ENCODE results near the gene F2RL1.

F2RL1 gene

DNA sequence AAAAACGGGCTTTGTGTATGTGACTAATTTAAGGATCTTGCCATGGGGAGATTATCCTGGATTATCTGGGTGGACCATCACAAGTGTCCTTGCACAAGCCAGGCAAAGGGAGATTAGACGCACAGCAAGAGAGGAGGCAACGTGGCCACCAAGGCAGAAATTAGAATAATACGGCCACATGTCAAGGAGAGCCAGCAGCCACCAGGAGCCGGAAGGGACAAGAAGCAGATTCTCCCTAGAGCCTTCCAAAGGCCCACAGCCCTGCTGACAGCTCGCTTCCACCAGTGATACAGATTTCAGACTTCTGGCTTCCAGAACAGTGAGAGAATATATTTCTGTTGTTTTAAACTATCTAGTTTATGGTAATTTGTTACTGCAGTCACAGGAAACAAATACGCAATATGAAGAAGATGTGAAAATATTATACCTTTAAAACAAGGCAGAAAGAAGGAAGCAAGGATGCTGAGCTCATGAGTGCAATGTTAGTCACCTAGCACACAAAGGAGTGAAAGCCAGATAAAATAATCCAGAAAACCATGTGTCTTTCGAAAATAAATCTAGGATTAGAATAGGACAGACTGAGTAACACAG is 28.7 kb upstream of the F2RL1 start:
- no peaks in the 10 kb centered on the region for H3K9me3 ChIP-seq (ENCODE audit: low read length)
- H3K27me3 ChIP-seq (ENCODE audit: control insufficient read depth in 1 of 2, insufficient read depth in 2 of 2, low read length in 2 of 2): no peaks in the 10 kb centered on the region
- no peak overlapping the region for H3K9ac ChIP-seq (ENCODE audit: low read length)
- no peaks in the 10 kb centered on the region for H3K36me3 ChIP-seq (ENCODE audit: insufficient read depth, low read length)
- H3K4me3 ChIP-seq (ENCODE audit: low read depth in 1 of 2, low read length in 2 of 2): no peak overlapping the region
- no peak overlapping the region for H3K27ac ChIP-seq (ENCODE audit: low read depth, low read length)
- no peaks in the 10 kb centered on the region for H3K4me1 ChIP-seq (ENCODE audit: insufficient read depth, low read length)

DNA sequence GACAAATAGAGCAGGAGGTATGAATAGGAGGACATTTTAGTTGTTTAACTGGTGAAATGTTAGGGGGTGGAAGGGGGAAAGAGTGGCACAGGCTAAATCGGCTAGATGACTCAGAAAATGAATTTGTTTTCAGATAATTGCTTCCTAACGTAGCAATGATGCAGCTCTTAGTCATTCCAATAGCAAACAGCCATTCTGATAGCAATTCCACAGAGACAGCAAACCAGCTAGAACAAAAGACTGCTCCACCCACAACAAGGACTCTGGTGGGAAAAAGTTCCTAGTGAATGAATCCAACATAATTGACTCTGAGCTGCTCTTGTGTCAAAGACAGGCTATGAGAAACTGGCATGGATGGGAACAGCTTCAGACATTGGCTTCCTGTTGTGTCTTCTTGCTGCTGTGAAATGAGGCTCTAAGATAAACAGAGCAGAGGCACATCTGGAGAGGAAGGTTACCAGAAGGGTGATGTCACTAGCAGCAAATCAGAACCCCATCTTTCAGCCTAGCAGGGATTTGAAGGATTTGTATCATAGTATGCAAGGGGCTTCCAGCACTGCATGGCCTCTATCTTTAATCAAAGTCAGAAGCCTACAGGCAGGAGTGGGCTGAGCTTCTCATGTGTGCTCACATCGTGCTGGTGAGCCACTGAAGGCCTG is 28.1 kb upstream of the F2RL1 start:
- Histone ChIP-seq H3K9ac (ENCODE audit: low read length) (no peak overlapping the region), H3K4me3 (ENCODE audit: low read depth in 1 of 2, low read length in 2 of 2) (no peak overlapping the region), H3K36me3 (ENCODE audit: insufficient read depth, low read length) (no peaks in the 10 kb centered on the region), H3K4me1 (ENCODE audit: insufficient read depth, low read length) (no peaks in the 10 kb centered on the region), H3K9me3 (ENCODE audit: low read length) (no peaks in the 10 kb centered on the region), H3K27me3 (ENCODE audit: control insufficient read depth in 1 of 2, insufficient read depth in 2 of 2, low read length in 2 of 2) (no peaks in the 10 kb centered on the region), H3K27ac (ENCODE audit: low read depth, low read length) (no peak overlapping the region)

DNA sequence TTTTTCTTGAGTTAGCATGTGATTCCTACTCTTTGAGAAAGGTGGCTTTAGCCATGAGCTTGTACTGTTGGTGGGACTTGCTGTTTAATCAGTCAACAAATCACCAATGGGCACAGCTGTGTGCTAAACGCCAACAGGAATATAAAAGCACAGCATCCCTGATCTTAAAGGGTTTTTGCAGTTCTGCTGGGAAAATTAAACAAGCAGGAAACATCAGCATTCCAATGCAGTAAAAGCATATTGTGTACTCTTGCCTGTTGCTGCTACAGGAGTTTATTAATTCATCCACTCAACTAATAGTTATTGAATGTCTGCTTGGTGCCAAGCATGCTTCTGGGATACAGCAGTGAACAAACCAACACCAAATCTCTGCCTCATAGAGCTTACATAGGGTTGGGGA is 27.4 kb upstream of the F2RL1 start:
- Histone ChIP-seq H3K9me3 (ENCODE audit: low read length) (no peaks in the 10 kb centered on the region), H3K9ac (ENCODE audit: low read length) (no peak overlapping the region), H3K4me3 (ENCODE audit: low read depth in 1 of 2, low read length in 2 of 2) (no peak overlapping the region), H3K36me3 (ENCODE audit: insufficient read depth, low read length) (no peaks in the 10 kb centered on the region), H3K27ac (ENCODE audit: low read depth, low read length) (no peak overlapping the region), H3K4me1 (ENCODE audit: insufficient read depth, low read length) (no peaks in the 10 kb centered on the region), H3K27me3 (ENCODE audit: control insufficient read depth in 1 of 2, insufficient read depth in 2 of 2, low read length in 2 of 2) (no peaks in the 10 kb centered on the region)

DNA sequence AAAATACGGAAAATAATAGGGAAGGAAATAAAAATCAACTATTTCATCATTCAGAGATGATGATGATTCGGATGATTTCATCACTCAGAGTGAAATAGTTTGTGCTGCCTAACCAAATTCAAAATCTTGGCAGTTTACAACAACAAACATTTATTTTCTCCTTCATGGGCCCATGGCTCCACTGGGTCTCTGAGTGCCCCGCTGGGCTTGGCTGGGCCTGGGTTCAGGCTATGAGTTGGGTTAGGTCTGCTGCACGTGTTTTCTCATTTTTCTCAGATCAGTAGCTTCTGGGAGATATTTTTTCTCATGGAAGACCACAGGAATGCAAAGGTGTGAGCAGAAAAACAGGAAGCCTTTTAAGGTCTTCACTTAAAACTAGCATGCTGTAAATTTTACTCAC is 24.0 kb upstream of the F2RL1 start:
- Histone ChIP-seq H3K4me1 (ENCODE audit: insufficient read depth, low read length) (no peaks in the 10 kb centered on the region), H3K36me3 (ENCODE audit: insufficient read depth, low read length) (no peaks in the 10 kb centered on the region), H3K9me3 (ENCODE audit: low read length) (no peaks in the 10 kb centered on the region), H3K27me3 (ENCODE audit: control insufficient read depth in 1 of 2, insufficient read depth in 2 of 2, low read length in 2 of 2) (no peaks in the 10 kb centered on the region), H3K9ac (ENCODE audit: low read length) (no peak overlapping the region), H3K27ac (ENCODE audit: low read depth, low read length) (no peak overlapping the region), H3K4me3 (ENCODE audit: low read depth in 1 of 2, low read length in 2 of 2) (no peak overlapping the region)

DNA sequence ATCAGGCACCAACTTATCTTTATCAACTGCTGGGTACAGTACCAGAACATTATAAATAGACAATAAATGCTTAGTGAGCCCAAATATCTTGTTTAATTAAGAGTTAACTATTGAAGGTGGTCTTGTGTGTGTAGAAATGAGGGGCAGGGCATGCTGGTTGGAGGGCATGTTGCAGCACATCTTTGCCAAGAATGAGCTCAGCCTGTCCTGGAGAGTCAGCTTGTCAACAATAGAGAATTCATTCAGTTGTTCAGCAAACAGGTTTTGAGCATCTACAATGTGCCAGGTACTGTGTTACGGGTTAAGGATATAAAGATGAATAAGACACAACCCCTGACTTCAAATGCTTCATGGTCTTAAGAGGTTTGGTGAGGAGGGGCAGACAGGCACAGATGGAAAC is 19.2 kb upstream of the F2RL1 start:
- Histone ChIP-seq H3K36me3 (ENCODE audit: insufficient read depth, low read length) (no peaks in the 10 kb centered on the region), H3K27me3 (ENCODE audit: control insufficient read depth in 1 of 2, insufficient read depth in 2 of 2, low read length in 2 of 2) (no peaks in the 10 kb centered on the region), H3K4me3 (ENCODE audit: low read depth in 1 of 2, low read length in 2 of 2) (no peak overlapping the region), H3K4me1 (ENCODE audit: insufficient read depth, low read length) (no peaks in the 10 kb centered on the region), H3K9me3 (ENCODE audit: low read length) (no peaks in the 10 kb centered on the region), H3K9ac (ENCODE audit: low read length) (no peak overlapping the region), H3K27ac (ENCODE audit: low read depth, low read length) (no peak overlapping the region)

DNA sequence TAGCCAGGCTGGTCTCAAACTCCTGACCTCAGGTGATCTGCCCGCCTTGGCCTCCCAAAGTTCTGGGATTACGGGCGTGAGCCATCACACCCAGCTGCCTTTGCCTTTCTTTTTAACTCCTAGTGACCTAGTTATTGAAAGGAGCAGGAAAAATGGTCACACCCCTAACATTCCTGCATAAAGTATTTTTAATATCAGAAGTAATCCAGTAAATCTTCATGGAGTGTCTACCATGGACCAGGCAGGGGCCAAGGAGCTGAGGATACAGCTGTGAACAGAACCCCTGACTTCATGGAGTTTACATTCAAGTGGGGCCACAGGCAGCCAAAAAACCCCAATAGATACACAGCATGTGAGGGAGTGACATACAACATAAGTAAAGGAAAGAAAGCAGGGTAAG is 18.3 kb upstream of the F2RL1 start:
- no peak overlapping the region for H3K9ac ChIP-seq (ENCODE audit: low read length)
- no peaks in the 10 kb centered on the region for H3K36me3 ChIP-seq (ENCODE audit: insufficient read depth, low read length)
- no peaks in the 10 kb centered on the region for H3K27me3 ChIP-seq (ENCODE audit: control insufficient read depth in 1 of 2, insufficient read depth in 2 of 2, low read length in 2 of 2)
- H3K4me3 ChIP-seq (ENCODE audit: low read depth in 1 of 2, low read length in 2 of 2): no peak overlapping the region
- no peaks in the 10 kb centered on the region for H3K4me1 ChIP-seq (ENCODE audit: insufficient read depth, low read length)
- no peak overlapping the region for H3K27ac ChIP-seq (ENCODE audit: low read depth, low read length)
- no peaks in the 10 kb centered on the region for H3K9me3 ChIP-seq (ENCODE audit: low read length)

DNA sequence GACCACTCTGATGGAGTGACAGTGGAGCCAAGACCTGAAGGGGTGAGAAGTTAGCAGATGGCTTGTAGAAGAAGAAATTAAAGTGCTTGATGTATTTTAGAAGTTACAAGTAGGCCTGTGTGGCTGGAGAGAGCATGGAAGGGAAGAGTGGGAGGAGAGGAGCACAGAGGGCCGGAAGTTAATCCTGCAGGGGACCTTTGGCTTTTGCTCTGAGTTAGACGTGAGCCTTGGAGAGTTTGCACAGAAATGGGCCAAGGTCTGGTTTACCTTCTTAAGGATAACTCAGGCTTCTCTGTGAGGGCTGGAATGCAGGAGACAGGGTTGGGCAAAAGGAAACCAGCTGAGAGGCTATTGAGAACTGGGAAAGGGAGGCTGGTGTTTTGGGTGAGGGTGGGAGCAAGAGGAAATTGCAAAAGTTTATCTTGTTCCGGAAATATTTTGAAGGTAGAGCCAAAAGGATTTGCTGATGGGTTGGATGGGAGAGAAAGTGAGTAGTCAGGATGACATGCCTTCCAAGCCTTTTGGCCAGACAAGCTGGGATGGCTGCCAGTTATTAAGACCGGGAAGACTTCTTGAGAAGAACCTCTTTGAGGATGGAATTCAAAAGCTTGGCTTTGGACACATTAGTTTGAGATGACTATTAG is 17.5 kb upstream of the F2RL1 start:
- H3K9me3 ChIP-seq (ENCODE audit: low read length): no peaks in the 10 kb centered on the region
- H3K27ac ChIP-seq (ENCODE audit: low read depth, low read length): no peak overlapping the region
- H3K4me3 ChIP-seq (ENCODE audit: low read depth in 1 of 2, low read length in 2 of 2): no peak overlapping the region
- no peaks in the 10 kb centered on the region for H3K27me3 ChIP-seq (ENCODE audit: control insufficient read depth in 1 of 2, insufficient read depth in 2 of 2, low read length in 2 of 2)
- no peaks in the 10 kb centered on the region for H3K4me1 ChIP-seq (ENCODE audit: insufficient read depth, low read length)
- no peak overlapping the region for H3K9ac ChIP-seq (ENCODE audit: low read length)
- H3K36me3 ChIP-seq (ENCODE audit: insufficient read depth, low read length): no peaks in the 10 kb centered on the region

DNA sequence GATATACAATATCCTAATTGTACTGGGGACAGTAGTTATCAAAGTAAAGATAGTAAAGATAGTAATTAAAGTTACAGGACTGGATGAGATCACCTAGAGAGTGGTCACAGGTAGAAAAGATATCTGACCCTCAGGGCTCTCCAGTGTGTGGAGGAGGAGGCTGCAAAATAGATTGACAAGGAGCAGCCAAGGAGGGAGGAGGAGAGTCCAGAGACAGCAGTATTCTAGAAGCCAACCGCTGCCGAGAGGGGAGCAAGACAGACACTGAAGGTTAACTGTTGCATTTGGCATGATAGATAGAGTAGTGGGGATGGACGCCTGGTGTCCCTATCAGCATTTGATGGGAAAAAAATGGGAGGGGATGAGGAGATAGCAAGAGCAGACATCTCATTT is 17.0 kb upstream of the F2RL1 start:
- no peak overlapping the region for H3K27ac ChIP-seq (ENCODE audit: low read depth, low read length)

DNA sequence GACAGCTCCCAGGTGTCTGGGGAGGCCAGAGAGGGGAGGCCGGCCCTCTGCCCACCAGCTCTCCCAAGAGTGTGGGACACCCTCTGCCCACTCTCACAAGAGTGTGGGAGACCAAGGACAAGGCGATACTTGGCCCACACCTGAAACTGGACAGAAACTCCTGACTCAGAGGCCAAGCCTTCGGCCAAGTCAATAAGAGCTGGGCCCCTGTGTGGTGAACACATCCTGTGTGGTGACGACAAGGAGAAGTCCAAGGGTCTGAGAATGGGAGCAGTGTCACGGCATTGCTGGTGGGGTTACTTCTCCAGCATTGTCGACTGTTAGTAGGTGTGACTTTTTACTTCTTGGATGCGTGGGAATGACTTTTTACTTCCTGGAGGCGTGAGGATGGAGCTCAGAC is 14.6 kb upstream of the F2RL1 start:
- Histone ChIP-seq H3K36me3 (ENCODE audit: insufficient read depth, low read length) (no peaks in the 10 kb centered on the region), H3K4me1 (ENCODE audit: insufficient read depth, low read length) (no peaks in the 10 kb centered on the region), H3K27ac (ENCODE audit: low read depth, low read length) (no peak overlapping the region), H3K27me3 (ENCODE audit: control insufficient read depth in 1 of 2, insufficient read depth in 2 of 2, low read length in 2 of 2) (no peaks in the 10 kb centered on the region), H3K4me3 (ENCODE audit: low read depth in 1 of 2, low read length in 2 of 2) (no peak overlapping the region), H3K9me3 (ENCODE audit: low read length) (no peaks in the 10 kb centered on the region), H3K9ac (ENCODE audit: low read length) (no peak overlapping the region)

More for the DNA sequence above, 17.0 kb upstream of the F2RL1 start:
- H3K4me1 ChIP-seq (ENCODE audit: insufficient read depth, low read length): no peaks in the 10 kb centered on the region
- H3K36me3 ChIP-seq (ENCODE audit: insufficient read depth, low read length): no peaks in the 10 kb centered on the region
- H3K9ac ChIP-seq (ENCODE audit: low read length): no peak overlapping the region
- no peaks in the 10 kb centered on the region for H3K27me3 ChIP-seq (ENCODE audit: control insufficient read depth in 1 of 2, insufficient read depth in 2 of 2, low read length in 2 of 2)
- H3K9me3 ChIP-seq (ENCODE audit: low read length): no peaks in the 10 kb centered on the region
- H3K4me3 ChIP-seq (ENCODE audit: low read depth in 1 of 2, low read length in 2 of 2): no peak overlapping the region

DNA sequence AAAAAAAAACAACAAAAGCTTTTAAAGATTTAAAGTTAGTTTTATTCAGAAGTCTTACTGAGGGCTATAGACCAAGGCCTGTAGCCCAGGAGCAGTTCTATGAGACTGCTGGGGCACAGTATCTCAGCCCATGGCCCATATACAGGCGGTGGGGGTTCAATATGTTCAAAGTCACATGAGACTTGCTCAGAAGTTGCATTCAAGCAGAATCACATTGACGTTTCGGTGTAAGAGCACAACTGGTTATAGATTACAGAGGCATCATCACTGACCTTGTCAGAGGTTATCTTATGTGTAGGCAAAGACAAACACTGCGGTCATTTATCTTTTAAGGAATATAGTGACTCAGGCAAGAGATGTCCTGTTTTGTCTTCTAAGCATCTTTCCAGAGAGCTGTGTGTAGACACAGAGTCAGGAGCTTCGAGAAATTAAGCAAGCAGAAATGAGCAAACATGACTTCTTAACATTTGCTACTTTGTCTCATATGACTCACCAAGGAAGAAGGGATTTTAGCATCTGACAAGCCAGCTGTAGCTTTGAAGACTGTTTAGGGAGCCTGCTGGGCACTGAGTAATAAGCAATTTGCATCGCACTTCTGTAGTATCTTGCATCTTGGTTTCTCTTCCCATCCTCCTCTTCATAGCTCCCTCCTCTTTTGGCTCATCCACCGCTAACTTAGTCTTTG is 12.9 kb upstream of the F2RL1 start:
- Histone ChIP-seq H3K36me3 (ENCODE audit: insufficient read depth, low read length) (no peaks in the 10 kb centered on the region), H3K27ac (ENCODE audit: low read depth, low read length) (no peak overlapping the region), H3K27me3 (ENCODE audit: control insufficient read depth in 1 of 2, insufficient read depth in 2 of 2, low read length in 2 of 2) (no peaks in the 10 kb centered on the region), H3K9ac (ENCODE audit: low read length) (no peak overlapping the region), H3K4me1 (ENCODE audit: insufficient read depth, low read length) (no peaks in the 10 kb centered on the region), H3K4me3 (ENCODE audit: low read depth in 1 of 2, low read length in 2 of 2) (no peak overlapping the region), H3K9me3 (ENCODE audit: low read length) (no peaks in the 10 kb centered on the region)

DNA sequence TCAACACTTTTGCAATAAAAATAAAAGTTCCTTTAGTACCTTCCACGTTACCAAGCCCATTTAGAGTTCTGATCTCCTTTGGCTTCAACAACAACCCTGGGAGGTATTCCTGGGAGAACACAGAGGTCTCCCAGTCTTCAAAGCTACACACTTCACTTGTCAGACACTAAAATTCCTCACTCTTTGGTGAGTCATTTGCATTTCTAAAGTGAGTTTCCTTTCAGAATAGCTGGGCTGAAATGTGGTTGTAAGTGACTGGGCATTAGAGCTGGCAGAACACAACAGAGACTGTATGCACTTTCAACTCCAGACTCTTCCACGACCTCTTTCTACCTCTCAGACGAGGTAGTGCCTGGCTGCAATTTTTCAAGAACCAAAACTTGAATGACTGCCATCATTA is 11.5 kb upstream of the F2RL1 start:
- no peak overlapping the region for H3K27ac ChIP-seq (ENCODE audit: low read depth, low read length)
- no peaks in the 10 kb centered on the region for H3K27me3 ChIP-seq (ENCODE audit: control insufficient read depth in 1 of 2, insufficient read depth in 2 of 2, low read length in 2 of 2)
- no peak overlapping the region for H3K4me3 ChIP-seq (ENCODE audit: low read depth in 1 of 2, low read length in 2 of 2)
- H3K36me3 ChIP-seq (ENCODE audit: insufficient read depth, low read length): no peaks in the 10 kb centered on the region
- no peaks in the 10 kb centered on the region for H3K9me3 ChIP-seq (ENCODE audit: low read length)
- H3K4me1 ChIP-seq (ENCODE audit: insufficient read depth, low read length): no peaks in the 10 kb centered on the region
- no peak overlapping the region for H3K9ac ChIP-seq (ENCODE audit: low read length)
